AG04449 (cell line): Measurements from ENCODE around the gene MEN1.

ENCODE experiments used
- CTCF ChIA-PET: fragments of 350-600 bp; formaldehyde crosslinking; extraction: SDS; loops from one replicate; lab custom pipeline; 2021; ENCODE audit warnings: antibody characterized with exemption; lab: Yijun Ruan, JAX
- POLR2A ChIA-PET: fragments of 400-600, 350-600 bp; formaldehyde crosslinking; extraction: SDS; loops from one replicate; lab custom pipeline; 2020; ENCODE audit warnings: antibody characterized with exemption, inconsistent platforms; lab: Yijun Ruan, JAX
- DNase-seq: peaks from one replicate; pipeline ENCODE4 v3.0.0-alpha.2; 2010; ENCODE audit warnings: low read depth, low spot score
- H3K4me3 ChIP-seq: 2 replicates; pipeline ENCODE4 v1.5.1; 2011; ENCODE audit warnings: low read depth, mild to moderate bottlenecking, control low read depth, low read length
- TF ChIP-seq, protein P1 (sequence below): IDR thresholded peaks from one replicate; pipeline ENCODE4 v1.5.1; 2011; ENCODE audit warnings: mild to moderate bottlenecking, moderate library complexity, low read length, control low read depth, inconsistent platforms; ENCODE audit not compliant: insufficient read depth; ENCODE audit errors: missing control alignments

The MEN1 gene

DNA sequence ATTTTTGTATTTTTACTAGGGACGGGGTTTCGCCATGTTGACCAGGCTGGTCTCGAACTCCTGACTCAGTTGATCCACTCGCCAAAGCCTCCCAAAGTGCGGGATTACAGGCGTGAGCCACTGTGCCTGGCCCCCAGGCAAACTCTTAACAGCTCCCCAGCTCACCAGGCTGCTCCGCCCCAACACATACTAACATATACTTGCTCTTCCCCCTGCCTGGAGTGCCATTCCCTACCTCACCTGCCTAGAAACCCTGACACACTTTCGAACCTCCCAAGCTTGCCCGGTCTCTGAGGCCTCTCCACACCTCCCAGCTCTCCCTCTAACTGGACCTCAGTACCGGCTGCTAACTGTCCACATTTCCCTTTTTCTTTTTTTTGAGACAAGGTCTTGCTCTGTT, 15.8 kb downstream of the MEN1 start:
- TF ChIP-seq, protein P1, sequence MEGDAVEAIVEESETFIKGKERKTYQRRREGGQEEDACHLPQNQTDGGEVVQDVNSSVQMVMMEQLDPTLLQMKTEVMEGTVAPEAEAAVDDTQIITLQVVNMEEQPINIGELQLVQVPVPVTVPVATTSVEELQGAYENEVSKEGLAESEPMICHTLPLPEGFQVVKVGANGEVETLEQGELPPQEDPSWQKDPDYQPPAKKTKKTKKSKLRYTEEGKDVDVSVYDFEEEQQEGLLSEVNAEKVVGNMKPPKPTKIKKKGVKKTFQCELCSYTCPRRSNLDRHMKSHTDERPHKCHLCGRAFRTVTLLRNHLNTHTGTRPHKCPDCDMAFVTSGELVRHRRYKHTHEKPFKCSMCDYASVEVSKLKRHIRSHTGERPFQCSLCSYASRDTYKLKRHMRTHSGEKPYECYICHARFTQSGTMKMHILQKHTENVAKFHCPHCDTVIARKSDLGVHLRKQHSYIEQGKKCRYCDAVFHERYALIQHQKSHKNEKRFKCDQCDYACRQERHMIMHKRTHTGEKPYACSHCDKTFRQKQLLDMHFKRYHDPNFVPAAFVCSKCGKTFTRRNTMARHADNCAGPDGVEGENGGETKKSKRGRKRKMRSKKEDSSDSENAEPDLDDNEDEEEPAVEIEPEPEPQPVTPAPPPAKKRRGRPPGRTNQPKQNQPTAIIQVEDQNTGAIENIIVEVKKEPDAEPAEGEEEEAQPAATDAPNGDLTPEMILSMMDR = no peak
- ChIA-PET POLR2A (interaction anchor here (0.7 kb wide), 1 partner anchor 334 kb away, joined by 3 read pairs; no protein-coding TSS in a partner anchor), CTCF (interaction anchor here (1.4 kb wide), 2 partner anchors 9 to 15 kb away, joined by 4 to 5 read pairs; no protein-coding TSS in a partner anchor)
- H3K4me3 ChIP-seq = no peak overlapping the region
- DNase-seq = no peak

DNA sequence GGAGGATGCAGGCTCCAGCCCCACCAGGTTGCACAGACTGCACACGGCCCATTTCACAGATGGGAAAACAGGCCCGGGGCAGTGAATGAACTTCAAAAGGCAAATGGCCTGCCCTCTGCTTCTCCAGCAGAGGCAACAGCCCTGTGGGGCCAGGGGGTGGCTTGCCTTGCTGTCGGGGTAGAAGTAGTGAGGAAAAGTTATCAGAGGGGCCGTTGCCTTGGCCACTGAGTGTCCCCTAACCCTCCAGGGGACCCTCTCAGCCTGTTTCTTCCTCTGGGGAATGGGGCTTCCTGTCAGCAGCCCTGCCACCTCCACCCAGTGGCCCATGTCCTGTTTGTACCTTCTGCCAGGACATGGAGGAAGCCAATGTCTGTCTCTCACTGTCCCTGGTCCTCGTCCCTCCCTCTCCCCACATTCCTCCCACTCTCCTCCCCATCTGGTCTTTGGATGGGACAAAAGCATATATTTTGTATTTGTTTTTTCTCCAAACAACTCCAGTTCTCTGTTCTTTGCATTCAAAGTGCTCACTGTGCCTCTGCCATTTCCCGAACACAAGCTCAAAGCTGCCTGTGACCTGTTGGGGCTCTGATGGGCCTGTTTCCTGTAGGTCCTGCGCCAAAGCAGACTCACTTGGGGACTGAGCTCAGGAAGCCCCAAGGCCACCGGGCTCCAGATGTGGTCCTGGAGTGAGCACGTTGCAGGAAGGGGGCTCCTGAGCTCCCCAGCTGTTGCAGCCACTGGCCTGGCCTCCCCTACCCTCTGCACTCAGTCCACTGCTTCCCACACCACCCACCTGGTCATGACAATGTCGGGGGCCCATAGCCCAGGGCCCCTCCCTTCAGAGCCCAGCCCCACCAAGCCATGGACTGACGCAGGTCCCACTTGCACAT, 16.8 kb downstream of the MEN1 start:
- POLR2A ChIA-PET = interaction anchor here (1.1 kb wide), 1 partner anchor 11 kb away, joined by 5 read pairs; no protein-coding TSS in a partner anchor
- no peak for DNase-seq
- H3K4me3 ChIP-seq = no peak overlapping the region
- TF ChIP-seq, protein P1 = no peak
- CTCF ChIA-PET = interaction anchor here (0.9 to 1.4 kb wide), 3 partner anchors 8 to 14 kb away, joined by 4 to 5 read pairs (median 4); partner anchors contain the start of gene MAP4K2

GRCh38 chr11:64792482-64792881, 17.9 kb downstream of the MEN1 start:
- H3K4me3 ChIP-seq = no peak overlapping the region
- CTCF ChIA-PET = interaction anchor here (1.5 to 1.8 kb wide), 2 partner anchors 10 to 11 kb away, joined by 3 to 6 read pairs; partner anchors contain the start of gene MAP4K2
- DNase-seq = no peak
- TF ChIP-seq, protein P1 = no peak
- POLR2A ChIA-PET = interaction anchor here (1.1 kb wide), 1 partner anchor 10 kb away, joined by 5 read pairs; no protein-coding TSS in a partner anchor

GRCh38 chr11:64791781-64792291, 18.5 kb downstream of the MEN1 start:
- CTCF ChIA-PET = interaction anchor here (0.6 to 1.8 kb wide), 5 partner anchors 8 to 19 kb away, joined by 3 to 6 read pairs (median 3); partner anchors contain the start of gene MAP4K2

GRCh38 chr11:64790205-64791095, 19.9 kb downstream of the MEN1 start:
- ChIA-PET CTCF (no interaction called here), POLR2A (no interaction called here)
- DNase-seq = no peak
- H3K4me3 ChIP-seq = no peak overlapping the region
- TF ChIP-seq, protein P1 = no peak

More at GRCh38 chr11:64791781-64792291, 18.5 kb downstream of the MEN1 start:
- POLR2A ChIA-PET = no interaction called here
- TF ChIP-seq, protein P1 = no peak
- DNase-seq = no peak
- H3K4me3 ChIP-seq = no peak overlapping the region
